GM19043 (cell line): ENCODE measurements around the gene C2orf69.

Experiments used
- ATAC-seq: cut with Tn5 transposase; IDR thresholded peaks from one replicate; pipeline ENCODE4 v1.9.1; 2021; ENCODE audit warnings: low read depth; ENCODE audit not compliant: unreplicated experiment

Gene C2orf69

GRCh38 chr2:199911052-199911876 is at the start of gene C2orf69:
C2orf69 (plus strand) TSS chr2:199911293; CDS start chr2:199911439, 146 bp downstream.
- ATAC-seq, result peak; percentile 88

GRCh38 chr2:199862788-199863187 is 48.3 kb upstream of the C2orf69 start:
- ATAC-seq, result no peak

GRCh38 chr2:199865905-199866304 is 45.2 kb upstream of the C2orf69 start:
- ATAC-seq, result no peak

GRCh38 chr2:199868431-199869226 is 42.5 kb upstream of the C2orf69 start:
- no peak for ATAC-seq

GRCh38 chr2:199869227-199869541 is 41.9 kb upstream of the C2orf69 start:
- no peak for ATAC-seq

- no peak for ATAC-seq
Observed at GRCh38 chr2:199869653-199870052, 41.4 kb upstream of the C2orf69 start.

- ATAC-seq, result no peak
Observed at GRCh38 chr2:199870581-199870980, 40.5 kb upstream of the C2orf69 start.

GRCh38 chr2:199874209-199874608 is 36.9 kb upstream of the C2orf69 start:
- ATAC-seq, result no peak

- no peak for ATAC-seq
Observed at GRCh38 chr2:199875400-199875799, 35.7 kb upstream of the C2orf69 start.

GRCh38 chr2:199882667-199883066 is 28.4 kb upstream of the C2orf69 start:
- no peak for ATAC-seq

- no peak for ATAC-seq
Observed at GRCh38 chr2:199883474-199884212, 27.4 kb upstream of the C2orf69 start.

- ATAC-seq, result no peak
Observed at GRCh38 chr2:199895406-199895805, 15.7 kb upstream of the C2orf69 start.

- no peak for ATAC-seq
Observed at GRCh38 chr2:199896617-199897016, 14.5 kb upstream of the C2orf69 start.

GRCh38 chr2:199901942-199902341 is 9.2 kb upstream of the C2orf69 start:
- ATAC-seq, result no peak

- ATAC-seq, result no peak
Observed at GRCh38 chr2:199902486-199903110, 8.5 kb upstream of the C2orf69 start.

GRCh38 chr2:199903111-199903510 is 8.0 kb upstream of the C2orf69 start:
- no peak for ATAC-seq

GRCh38 chr2:199907008-199907714 is 3.9 kb upstream of the C2orf69 start:
- ATAC-seq, result no peak

- no peak for ATAC-seq
Observed at GRCh38 chr2:199910338-199911051, 598 bp upstream of the C2orf69 start.

GRCh38 chr2:199911877-199912161 is 726 bp downstream of the C2orf69 start:
- ATAC-seq, result no peak
